Liver (tissue), 3 donors: Measurements from ENCODE around the gene STKLD1.

Experiments
- ATF3 ChIP-seq: IDR thresholded peaks from 2 replicates; pipeline ENCODE4 v1.6.1; 2016; ENCODE audit warnings: antibody characterized with exemption
- CTCF ChIP-seq: fragments of 150-350 bp; IDR thresholded peaks from 2 replicates; pipeline ENCODE4 v1.5.1; 2017; ENCODE audit warnings: improper control_type of control experiment, low read depth, low read length; ENCODE audit not compliant: missing input control
- GABPA ChIP-seq, 2 donors: IDR thresholded peaks in 1 of 2; conservative IDR thresholded peaks in 1 of 2; 2 replicates each; pipeline ENCODE4 v1.6.1; 2016; ENCODE audit warnings: antibody characterized with exemption in 2 of 2, mild to moderate bottlenecking in 1 of 2, moderate library complexity in 1 of 2
- JUND ChIP-seq, 2 donors: IDR thresholded peaks; 2 replicates each; pipeline ENCODE4 v1.6.1; 2016; ENCODE audit warnings: antibody characterized with exemption in 2 of 2
- MAX ChIP-seq: IDR thresholded peaks from 2 replicates; pipeline ENCODE4 v1.6.1; 2016; ENCODE audit warnings: antibody characterized with exemption
- NR2F2 ChIP-seq: IDR thresholded peaks from 2 replicates; pipeline ENCODE4 v1.6.1; 2016; ENCODE audit warnings: antibody characterized with exemption
- RAD21 ChIP-seq, 2 donors: IDR thresholded peaks; 2 replicates each; pipeline ENCODE4 v1.6.1; 2016; ENCODE audit warnings: antibody characterized with exemption in 2 of 2, mild to moderate bottlenecking in 2 of 2
- REST ChIP-seq: IDR thresholded peaks from 2 replicates; pipeline ENCODE4 v1.6.1; 2016; ENCODE audit warnings: antibody characterized with exemption, mild to moderate bottlenecking
- TAF1 ChIP-seq: conservative IDR thresholded peaks from 2 replicates; pipeline ENCODE4 v1.6.1; 2016; ENCODE audit warnings: antibody characterized with exemption, mild to moderate bottlenecking
- YY1 ChIP-seq: IDR thresholded peaks from 2 replicates; pipeline ENCODE4 v1.6.1; 2016; ENCODE audit warnings: antibody characterized with exemption, mild to moderate bottlenecking
- ZBTB33 ChIP-seq: IDR thresholded peaks from 2 replicates; pipeline ENCODE4 v1.6.1; 2016; ENCODE audit warnings: antibody characterized with exemption
- donor health status: healthy.
- donor health status: healthy.

- no peak for TF ChIP-seq MAX
- TF ChIP-seq GABPA (IDR thresholded peaks at IDR 0.05 in 1 of 2, conservative IDR thresholded peaks at IDR 0.05 in 1 of 2) = no peak
- TF ChIP-seq CTCF = no peak
- no peak for TF ChIP-seq YY1
- no peak for TF ChIP-seq RAD21 (IDR thresholded peaks at IDR 0.05)
- no peak for TF ChIP-seq REST
- no peak for TF ChIP-seq TAF1
- TF ChIP-seq ZBTB33 = no peak
- no peak for TF ChIP-seq JUND (IDR thresholded peaks at IDR 0.05)
- no peak for TF ChIP-seq NR2F2
- no peak for TF ChIP-seq ATF3
These were observed 67.8 kb downstream of the STKLD1 start for GRCh38 chr9:133443982-133444381.
